Head of caudate nucleus (tissue), 42 donors: Measurements from ENCODE around the gene RUFY4.

Experiments
- DNase-seq, 42 donors: peaks; one replicate each; pipeline versions ENCODE4 v3.0.0 to v3.0.0-alpha.2; 2020 to 2021; ENCODE audit warnings: mixed read lengths in 7 of 42
- intact Hi-C: fragments of 100-400 bp; cut with DNase I; formaldehyde crosslinking; loops from one replicate; pipeline ENCODE4 v1.15.0; 2022

Gene RUFY4, protein sequence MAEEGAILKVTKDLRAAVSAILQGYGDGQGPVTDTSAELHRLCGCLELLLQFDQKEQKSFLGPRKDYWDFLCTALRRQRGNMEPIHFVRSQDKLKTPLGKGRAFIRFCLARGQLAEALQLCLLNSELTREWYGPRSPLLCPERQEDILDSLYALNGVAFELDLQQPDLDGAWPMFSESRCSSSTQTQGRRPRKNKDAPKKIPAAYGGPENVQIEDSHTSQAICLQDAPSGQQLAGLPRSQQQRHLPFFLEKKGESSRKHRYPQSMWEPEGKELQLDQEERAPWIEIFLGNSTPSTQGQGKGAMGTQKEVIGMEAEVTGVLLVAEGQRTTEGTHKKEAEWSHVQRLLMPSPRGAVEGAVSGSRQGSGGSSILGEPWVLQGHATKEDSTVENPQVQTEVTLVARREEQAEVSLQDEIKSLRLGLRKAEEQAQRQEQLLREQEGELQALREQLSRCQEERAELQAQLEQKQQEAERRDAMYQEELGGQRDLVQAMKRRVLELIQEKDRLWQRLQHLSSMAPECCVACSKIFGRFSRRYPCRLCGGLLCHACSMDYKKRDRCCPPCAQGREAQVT

DNA sequence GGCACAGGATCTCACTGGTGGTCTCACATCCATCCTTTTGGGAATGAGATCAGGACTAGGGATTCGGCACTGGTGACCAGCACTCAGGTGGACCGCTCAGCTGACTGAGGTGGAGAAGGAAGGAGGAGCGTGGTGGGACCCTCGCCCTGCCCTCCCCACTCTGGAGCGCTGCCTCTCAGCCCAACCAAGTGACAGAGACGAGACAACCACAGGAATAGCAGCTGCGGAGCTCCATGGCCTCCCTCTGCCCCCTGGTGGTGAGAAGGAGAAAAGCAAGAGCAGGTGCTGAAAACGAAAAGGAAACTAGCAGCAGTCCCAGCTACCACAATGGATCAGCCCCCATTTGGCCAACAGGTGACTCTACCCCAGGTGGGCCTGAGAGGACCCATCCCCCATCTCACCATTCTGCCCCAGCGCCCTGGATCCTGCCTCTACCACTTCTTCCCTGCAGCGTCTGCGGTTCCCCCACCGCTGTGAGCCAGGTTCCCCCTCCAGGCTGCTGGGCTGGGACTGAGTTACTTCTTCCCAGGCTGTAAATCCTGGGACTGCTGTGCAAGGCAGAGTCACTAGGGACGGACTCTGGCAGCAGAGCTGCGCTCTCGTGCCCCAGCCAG is at the start of gene RUFY4:
TSS of gene RUFY4 (plus strand) at position 533 of the 614 bp plus-strand sequence. CDS start 1,353 bp downstream, outside the sequence.
- intact Hi-C loops, result loop anchor here (10.0 kb wide), 1 partner anchor 284 kb away; no protein-coding TSS in a partner anchor
- DNase-seq, result peak; percentile 49 to 90 (median 74)

DNA sequence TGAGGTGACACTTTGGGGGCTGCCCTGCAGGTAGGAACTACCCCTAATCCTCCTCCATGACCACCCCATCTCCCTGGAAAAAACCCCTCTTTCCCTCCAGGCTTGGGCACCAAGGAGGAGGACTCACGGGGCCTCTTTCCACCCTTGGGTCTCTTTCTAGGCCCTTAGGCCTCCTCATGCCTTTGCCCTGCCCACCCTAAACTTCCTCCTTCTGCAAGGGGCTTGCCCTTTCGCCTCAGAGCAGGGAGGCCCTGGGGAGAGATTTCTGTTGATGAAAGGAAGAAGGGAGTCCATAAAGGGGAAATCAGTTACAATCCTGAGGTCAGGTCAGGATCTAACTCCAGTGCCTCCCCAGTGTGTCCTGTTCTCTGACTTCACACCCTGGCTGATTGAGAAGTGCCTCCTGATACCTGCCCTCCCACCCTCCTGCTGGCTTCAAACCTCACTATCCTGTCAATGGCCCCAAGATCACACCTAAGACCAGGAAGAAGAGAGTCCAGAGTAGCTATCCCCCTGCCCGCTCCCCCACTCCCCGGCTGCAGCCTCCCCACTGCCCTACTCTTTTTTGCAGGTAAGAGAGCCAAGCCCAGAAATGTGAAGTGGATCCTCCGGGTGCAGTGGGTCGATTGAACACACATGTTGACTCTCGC is 49.5 kb upstream of the RUFY4 start:
- DNase-seq, result no peak
- intact Hi-C loops, result no loop called here

DNA sequence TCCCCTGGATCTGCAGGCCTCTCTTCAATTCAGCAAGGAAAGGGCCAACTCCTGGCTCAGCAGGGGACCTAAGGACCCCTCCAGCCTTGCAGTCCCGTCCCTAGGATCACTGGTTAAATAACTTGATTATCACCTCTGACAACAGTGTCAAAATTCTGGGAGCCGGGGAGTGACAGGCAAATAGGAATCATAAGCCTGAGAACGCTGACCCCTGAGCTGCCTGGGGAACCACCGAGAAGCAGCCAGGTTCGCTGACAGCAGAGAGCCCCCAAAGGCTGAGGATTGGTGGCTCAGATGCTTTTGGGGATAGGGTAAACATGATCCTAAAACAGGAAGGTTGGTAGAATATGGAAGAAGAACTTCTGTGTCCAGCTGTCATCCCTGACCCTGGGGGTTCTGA is 48.8 kb upstream of the RUFY4 start:
- DNase-seq, result no peak
- intact Hi-C loops, result no loop called here

DNA sequence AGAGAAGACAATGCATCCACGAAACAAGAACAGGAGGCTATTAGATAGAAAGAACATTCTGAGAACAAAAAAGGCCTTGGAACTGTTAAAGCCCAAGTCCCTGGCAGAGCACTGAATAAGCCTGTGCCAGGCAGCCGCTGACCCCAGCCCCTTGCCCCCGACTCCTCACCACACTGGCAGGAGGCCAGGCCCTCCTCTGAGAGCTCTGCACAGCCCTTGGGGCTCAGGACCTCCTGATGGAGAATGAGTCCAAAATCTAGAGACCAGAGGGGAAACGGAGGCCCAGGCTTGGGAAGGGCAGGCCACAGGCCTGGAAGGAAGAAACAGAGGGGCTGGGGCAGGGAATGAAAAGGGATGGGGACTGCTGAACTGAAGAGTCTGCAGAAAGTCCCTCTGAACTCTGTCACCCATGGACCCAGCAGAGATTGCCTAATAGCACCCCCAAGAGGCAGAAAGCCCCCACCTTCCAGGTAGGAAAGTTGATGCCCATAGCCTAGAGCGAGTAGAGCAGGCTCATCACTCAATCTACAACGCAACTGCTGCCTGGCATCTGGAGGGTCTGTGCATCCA is 48.0 kb upstream of the RUFY4 start:
- peak in 1 of 42 donors; percentile 8 for DNase-seq
- intact Hi-C loops, result no loop called here

DNA sequence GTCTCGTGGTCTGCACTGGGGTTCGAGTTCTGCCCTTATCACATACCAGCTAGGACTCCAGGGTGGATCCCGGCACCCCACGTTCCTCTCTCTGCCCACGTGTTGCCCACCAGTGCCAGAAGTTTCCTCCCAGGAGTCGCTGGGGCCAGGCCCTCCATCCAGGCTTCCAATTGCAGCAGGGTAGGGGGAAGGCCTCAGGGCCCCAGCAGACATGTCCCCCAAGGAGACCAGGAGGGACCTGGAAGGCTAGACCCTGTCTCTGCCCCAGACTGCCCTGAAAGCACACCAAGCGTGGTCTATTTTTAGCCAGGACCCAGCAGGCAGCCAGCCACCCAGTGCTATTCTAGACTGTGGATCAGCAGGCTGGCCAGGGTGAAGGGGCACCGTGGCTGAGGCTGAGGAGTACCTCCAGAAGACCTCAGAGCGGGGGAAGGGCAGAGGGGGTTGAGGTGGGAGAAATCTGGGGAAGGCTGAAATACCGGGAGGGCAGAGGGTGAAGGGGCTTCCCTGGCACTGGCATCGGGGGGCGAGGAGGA is 47.4 kb upstream of the RUFY4 start:
- intact Hi-C loops, result no loop called here
- peak in 1 of 42 donors; percentile 11 for DNase-seq

DNA sequence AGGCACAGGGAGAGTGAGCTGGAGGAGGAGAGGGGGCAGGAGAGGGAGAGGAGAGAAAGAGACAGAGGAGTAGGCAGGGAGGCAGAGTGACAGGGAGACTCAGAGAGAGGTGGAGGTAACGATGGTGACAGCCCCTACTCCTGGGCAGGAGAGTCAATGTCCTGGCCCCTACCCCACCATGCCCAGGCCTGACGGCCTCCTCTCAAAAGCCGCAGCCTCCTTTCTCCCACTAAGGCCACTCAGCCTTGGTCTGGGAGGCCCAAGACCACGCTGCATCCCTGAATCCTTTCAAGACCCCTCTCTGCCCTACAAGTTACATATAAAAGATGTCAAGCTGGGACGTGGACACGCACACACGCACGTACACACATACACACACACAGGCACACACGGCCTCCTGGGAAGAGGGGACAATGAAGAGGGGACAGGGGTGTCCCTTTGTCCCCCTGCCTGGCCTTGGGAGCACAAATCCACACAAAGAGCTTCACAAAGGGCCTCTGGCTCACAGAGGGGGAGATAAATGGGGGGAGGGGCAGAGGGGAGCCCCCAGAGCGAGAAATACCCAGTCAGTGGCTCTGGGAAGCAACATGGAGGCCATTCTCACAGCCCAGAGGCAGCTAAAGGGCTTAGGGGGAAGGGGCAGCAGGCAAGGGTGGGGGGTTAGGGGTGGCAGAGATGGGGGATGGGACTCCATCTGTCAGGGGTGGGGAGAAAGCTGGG is 46.8 kb upstream of the RUFY4 start:
- peak in 4 of 42 donors; percentile 9 to 22 (median 12) for DNase-seq
- intact Hi-C loops, result no loop called here

DNA sequence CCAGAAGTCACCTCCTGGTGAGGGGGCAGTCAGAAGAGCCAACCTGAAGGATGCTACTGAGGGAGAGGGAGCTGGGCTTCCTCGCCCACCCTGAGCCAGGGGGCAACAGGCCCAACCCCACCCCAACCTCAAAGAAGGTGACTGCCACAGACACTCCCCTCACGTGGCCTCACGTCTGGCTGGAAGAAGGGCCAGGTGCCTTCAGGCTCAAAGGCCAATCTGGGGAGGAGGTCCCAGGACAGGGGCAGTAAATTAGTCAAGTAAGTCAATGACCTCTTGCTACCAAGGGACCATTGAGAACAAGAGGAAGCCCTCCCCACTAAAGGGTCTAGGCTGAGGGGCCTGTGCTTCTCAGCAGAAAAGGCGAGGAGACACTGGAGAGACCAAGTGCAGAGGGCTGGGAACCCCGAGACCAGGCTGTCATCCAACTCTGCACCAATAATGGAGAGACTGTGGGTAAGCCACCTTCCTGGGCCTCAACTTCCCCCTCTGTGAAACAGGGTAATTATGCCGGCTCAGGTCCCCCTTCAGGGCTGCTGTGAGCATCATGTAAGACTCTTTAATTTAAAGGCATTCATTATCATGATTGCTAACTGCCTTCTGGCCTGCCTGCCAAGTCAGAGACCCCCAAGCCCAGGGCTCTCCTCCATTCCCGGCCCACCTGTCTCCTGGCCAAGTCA is 46.1 kb upstream of the RUFY4 start:
- DNase-seq, result peak in 11 of 42 donors; percentile 1 to 32 (median 7)
- intact Hi-C loops, result no loop called here

DNA sequence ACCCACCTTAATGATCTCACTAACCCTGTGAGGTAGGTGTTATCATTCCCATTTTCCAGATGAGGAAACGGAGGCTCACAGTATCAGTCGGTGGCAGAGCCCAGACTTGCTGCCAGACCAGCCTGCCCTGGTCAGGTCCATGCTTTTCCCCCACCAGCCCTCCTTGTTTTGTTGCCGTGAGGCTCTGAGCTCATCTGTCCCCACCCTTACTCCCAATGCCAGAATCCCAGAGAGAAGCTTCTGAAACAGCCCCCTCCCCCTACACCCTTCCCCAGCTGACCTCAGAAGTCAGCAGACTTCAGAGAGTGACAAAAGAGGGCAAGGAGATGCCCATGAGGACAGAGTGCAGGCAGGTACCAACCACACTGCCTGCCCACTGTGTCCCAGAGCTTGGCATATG is 45.4 kb upstream of the RUFY4 start:
- DNase-seq, result peak in 10 of 42 donors; percentile 2 to 25 (median 12)
- intact Hi-C loops, result no loop called here

DNA sequence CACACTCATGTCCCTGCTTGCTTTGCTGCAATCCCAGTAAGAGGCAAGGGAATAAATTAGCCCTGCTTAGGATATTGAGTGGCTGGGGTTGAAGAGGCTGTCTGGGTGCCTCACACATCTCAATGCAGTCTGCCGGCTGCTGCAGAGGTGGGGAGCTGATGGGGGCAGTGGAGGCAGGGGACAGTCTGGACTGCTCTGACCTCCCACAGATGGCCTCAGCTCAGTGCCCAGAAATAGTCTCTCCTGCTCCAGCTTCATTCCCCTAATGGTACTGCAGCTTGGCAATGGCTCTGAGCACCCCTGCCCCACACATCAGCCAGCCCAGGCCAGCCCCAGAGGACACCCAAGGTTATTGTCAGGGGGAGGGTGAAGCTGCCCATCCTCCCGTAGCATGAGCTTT is 44.7 kb upstream of the RUFY4 start:
- DNase-seq, result peak in 20 of 42 donors; percentile 0 to 34 (median 10)
- intact Hi-C loops, result no loop called here

DNA sequence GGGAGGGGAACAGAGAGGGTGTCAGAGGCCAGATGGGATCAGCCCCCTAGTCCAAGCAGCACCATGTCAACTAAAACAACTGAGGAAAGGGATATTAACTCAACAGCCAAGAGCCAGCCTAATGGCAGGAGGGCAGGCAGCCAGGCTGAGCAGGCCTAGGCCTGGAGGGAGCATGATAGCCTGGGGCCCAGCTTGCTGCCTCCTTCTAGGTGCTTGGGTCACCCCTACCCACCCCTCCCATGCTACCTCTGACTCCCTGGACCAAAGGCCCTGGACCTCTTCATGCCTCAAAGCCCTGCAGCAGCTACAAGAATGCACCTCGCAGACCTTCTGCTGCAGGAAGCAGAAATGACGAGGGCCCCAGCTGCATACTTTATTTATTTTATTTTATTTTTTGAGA is 44.2 kb upstream of the RUFY4 start:
- intact Hi-C loops, result no loop called here
- peak in 15 of 42 donors; percentile 1 to 15 (median 6) for DNase-seq

DNA sequence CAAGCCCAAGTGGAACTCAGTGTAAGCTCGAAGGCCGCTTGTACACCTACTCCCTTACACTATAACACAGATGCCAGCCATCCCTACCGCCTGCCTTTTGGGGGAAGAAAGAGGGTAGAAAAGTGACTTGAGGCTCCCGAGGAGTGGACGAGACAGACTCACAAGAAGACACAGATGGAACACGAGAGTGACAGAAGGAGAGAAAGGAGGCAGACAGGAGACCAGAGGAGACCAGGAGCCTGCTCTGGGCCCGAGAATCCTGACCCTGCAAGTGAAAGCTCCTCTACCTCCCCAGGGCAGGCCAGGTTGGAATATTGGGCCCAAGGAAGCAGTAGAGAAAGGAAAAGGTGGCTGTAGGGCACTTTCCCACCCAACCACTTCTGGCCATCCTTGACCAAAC is 42.8 kb upstream of the RUFY4 start:
- peak in 9 of 42 donors; percentile 1 to 27 (median 4) for DNase-seq
- intact Hi-C loops, result no loop called here

DNA sequence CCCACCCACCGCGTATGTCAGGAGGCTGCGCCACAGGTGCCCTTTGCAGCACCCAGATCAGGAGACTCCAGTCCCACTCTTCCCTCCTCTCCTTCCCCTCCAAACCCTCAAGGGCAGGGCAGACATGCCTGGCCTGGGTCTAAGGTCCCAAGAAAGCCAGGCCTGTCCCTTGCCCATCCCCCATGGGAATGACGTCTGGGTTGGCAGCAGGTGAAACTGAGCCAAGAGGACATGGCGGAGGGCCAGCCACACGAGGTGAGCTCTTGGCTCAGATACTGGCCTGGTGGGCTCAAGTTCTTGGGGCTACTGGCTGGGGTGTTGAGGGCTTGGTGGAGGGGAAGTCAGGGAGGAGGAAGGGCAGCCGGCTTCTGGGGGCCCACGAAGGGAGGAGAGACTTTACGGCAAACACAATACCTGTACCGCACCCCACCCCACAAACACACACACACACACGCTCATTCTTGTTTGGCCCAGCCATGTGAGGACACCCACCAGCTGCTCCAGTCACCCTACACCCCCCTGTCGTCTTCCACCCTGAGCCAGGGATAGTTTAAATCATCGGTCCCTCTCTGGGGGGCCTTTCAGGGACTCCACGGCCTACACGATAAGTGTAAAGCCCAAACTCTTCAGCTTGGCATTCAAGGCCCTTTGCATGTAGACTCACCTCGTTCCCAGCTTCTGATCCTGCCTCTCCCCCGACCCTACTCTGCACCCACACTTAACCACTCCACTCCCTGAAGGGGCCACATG is 42.2 kb upstream of the RUFY4 start:
- DNase-seq, result peak in 15 of 42 donors; percentile 1 to 54 (median 15)
- intact Hi-C loops, result no loop called here

DNA sequence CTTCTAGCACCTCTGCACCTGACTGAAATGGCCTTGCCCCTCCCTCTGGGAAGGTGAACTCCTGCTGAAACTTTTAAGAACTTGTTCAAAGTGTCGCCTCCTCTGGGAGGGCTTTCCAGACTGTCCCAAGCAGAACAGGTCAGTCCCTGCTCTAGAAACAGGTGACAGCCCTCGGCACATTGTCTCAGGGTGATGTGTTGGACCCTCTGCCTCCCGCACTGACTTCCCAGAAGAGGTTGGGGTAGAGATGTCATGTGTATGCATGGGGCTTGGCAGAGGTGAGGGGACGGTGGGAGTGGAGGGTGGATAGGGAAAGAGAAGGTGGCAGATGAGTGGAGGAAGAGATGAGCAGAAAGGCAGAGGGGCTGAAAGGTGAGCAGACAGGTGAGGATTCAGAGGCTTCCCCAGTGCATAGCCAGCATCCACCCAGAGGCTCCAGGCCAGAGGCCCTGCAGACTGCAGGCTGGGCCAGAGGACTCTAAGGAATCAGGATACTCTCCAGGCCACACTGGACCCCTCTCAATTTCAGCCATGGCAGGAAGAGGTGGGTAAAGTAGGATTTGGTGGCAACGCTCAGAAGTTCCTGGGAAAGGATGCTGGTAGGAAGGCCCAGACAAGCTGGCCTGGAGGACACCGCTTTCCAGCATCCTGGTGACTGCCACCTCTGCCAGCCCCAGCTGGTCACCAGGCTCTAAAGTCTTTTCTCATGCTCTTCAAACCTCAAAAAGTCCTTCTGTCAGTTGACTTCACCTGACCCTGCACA is 41.4 kb upstream of the RUFY4 start:
- intact Hi-C loops, result no loop called here
- peak in 11 of 42 donors; percentile 1 to 31 (median 10) for DNase-seq

DNA sequence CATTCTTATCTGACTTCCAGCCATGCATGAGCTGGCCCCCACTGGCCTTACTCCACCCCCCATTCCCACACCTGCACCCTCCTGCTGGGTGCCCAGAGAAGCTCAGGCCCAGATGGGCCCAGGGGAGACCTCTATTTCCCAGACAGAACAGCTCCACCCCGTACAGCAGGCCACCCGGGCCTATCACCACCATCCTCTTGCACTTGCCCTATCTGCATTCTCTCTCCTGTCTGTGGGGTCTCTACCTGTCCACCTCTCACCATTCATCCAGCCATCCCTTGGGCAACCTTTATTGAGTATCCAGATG is 40.9 kb upstream of the RUFY4 start:
- DNase-seq, result peak in 5 of 42 donors; percentile 4 to 26 (median 23)
- intact Hi-C loops, result no loop called here

DNA sequence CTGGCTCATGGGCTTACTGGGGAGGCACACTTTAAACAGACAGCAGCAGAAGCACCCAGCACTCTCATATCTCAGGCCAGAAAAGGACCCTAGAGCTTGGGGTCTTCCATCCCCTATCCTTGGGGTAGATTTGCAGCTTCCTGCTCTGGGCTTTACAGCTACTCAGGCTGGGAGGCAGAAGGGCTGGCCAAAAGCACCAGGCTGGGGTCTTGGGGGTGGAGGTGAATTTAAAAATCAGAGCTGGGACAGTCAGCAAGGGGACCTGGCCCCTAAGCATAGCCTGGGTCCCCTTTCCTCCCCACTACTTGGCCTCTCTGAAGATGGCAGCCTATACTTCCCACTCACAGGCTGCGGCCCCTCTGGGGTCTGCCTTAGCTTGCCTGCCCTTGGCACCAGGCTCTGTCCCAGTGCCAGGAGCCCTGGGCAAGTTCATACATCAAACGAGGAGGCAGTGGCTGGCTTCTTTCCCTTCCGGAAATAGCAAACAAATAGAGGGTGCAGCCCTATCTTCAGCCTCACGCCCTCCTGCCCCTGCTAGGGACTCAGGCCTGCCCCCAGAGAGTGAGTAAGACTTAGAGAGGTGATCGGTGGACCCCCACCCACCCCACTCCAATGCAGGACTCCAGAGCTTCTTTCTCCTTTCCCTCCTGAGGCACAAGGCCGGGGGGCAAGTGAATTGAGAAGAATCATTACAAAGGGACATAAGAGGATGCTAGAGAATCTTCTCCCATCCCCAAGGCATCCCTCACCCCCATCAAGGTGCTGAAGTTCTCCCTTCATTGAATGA is 40.3 kb upstream of the RUFY4 start:
- peak in 7 of 42 donors; percentile 0 to 24 (median 9) for DNase-seq
- intact Hi-C loops, result no loop called here
